ENCODE results near the gene STIP1.
A peak's percentile ranks its signal among the peaks of the same experiment; 100 is the strongest.

The STIP1 gene

DNA sequence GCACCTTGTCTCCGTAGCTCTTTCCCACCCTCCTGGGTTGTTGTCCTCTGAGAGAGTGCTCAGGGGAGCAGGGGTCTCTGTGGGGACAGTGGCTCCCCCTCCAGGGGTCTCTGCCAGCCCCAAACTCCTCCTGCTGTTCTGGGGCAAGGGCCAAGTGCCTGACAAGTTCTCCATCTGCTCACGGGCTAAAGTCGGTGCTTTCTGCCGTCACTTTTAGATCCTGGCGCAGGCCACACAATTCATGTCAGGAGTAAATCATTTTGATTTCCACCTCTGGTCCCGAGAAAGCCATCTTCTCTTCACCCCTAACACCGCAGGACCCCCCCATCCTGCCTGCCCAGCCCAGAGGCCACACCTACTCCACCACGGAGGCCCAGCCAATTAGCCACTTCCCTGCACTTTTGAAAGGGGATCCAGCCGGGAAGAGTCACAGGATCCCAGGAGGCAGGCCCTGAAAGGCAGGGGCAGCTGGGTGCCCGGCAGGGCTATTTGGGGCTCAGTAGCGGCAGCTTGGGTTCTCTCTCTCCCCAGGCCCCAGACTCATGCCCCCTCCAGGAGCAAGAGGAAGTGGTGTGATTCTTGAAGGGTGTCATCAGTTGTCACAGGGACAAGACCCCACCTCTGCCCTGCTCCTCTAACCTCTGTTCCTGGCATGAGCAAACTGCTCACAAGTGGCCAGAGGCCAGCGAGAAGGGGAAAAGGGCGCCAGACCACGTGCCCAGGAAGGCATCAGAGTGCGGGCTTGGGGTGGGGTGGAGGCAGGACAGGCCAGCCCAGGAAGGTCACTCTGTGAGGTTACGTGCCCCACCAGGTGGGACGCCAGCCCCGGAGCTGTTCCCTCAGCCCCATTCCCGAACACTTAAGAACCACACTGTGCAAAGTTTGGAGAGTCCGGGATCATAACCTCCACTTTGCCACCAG lies 21.3 kb upstream of the STIP1 start:
- DNase-seq = peak in 1 of 2 donors; percentile 24

DNA sequence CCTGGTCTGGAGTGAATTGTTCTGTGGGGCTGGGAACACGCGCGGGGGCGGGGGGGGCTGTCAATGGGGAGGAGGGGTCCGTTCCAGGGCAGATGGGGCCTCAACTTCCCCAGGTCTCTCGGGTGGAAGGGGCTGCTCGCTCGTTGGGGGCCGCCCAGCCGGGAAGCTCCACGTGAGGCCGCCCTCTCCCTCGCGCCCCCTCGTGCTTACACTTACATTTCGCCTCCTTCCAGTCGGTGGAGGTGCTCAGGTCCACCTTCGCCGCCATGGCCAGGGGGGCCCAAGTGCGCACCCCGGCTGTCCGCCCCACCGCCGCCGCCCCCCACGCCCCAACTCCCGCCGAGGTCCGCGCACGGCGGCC lies 20.5 kb upstream of the STIP1 start:
- H3K79me2 ChIP-seq (ENCODE audit: control insufficient read depth, insufficient read depth, low read length, poor library complexity) = peaks cover 7% of the 10 kb centered on the region
- H4K8ac ChIP-seq (ENCODE audit: low read depth, low read length) = peak overlapping the region; percentile 90
- H3K23ac ChIP-seq (ENCODE audit: low read length) = no peak overlapping the region
- no peak overlapping the region for H2BK120ac ChIP-seq (ENCODE audit: insufficient read depth, low read length, poor library complexity)
- peak overlapping the region; percentile 74 for H3K4me3 ChIP-seq (ENCODE audit: low read depth, low read length)
- H3K14ac ChIP-seq (ENCODE audit: low read length) = peak overlapping the region; percentile 19
- H3K9me3 ChIP-seq (ENCODE audit: insufficient read depth, low read depth, low read length) = no peaks in the 10 kb centered on the region
- no peak overlapping the region for H3K9ac ChIP-seq (ENCODE audit: low read length)
- no CpG with 5 or more reads among the region's 32 CpGs for WGBS (ENCODE audit: extremely low coverage, insufficient coverage, insufficient read length)
- H3K4me2 ChIP-seq (ENCODE audit: low read length) = peak overlapping the region; percentile 81
- peak overlapping the region; percentile 1 for H2BK5ac ChIP-seq (ENCODE audit: low read depth, low read length, poor library complexity)
- H3K27me3 ChIP-seq (ENCODE audit: insufficient read depth, low read length) = no peaks in the 10 kb centered on the region
- H2AFZ ChIP-seq (ENCODE audit: insufficient read depth, low read length, poor library complexity) = peak overlapping the region; percentile 98
- no peaks in the 10 kb centered on the region for H3K36me3 ChIP-seq (ENCODE audit: control insufficient read depth in 1 of 2, insufficient read depth in 2 of 2, low read length in 2 of 2)
- H2BK12ac ChIP-seq (ENCODE audit: low read length) = no peak overlapping the region
- H3K27ac ChIP-seq (ENCODE audit: low read depth, low read length) = no peak overlapping the region
- no peak overlapping the region for H2AK5ac ChIP-seq (ENCODE audit: low read length)
- no peak for DNase-seq
- H3K4me1 ChIP-seq (ENCODE audit: control insufficient read depth in 1 of 2, insufficient read depth in 2 of 2, low read length in 2 of 2) = peaks cover 12 to 13% of the 10 kb centered on the region in 2 experiments
- peak overlapping the region; percentile 49 for H3K4ac ChIP-seq (ENCODE audit: low read depth, low read length)
- H3K18ac ChIP-seq (ENCODE audit: low read length) = peak overlapping the region; percentile 80
- H4K91ac ChIP-seq (ENCODE audit: low read depth, low read length) = peak overlapping the region; percentile 21
- H3K79me1 ChIP-seq (ENCODE audit: low read length) = peaks cover 10% of the 10 kb centered on the region
- no peak overlapping the region for H4K12ac ChIP-seq (ENCODE audit: low read depth, low read length)

More for the DNA sequence above, 21.3 kb upstream of the STIP1 start:
- Histone ChIP-seq H3K23ac (ENCODE audit: low read length) (no peak overlapping the region), H2BK5ac (ENCODE audit: low read depth, low read length, poor library complexity) (no peak overlapping the region), H3K4me1 (ENCODE audit: control insufficient read depth in 1 of 2, insufficient read depth in 2 of 2, low read length in 2 of 2) (peaks cover 12 to 13% of the 10 kb centered on the region in 2 experiments), H3K9me3 (ENCODE audit: insufficient read depth, low read depth, low read length) (no peaks in the 10 kb centered on the region), H3K4me3 (ENCODE audit: low read depth, low read length) (no peak overlapping the region), H3K27ac (ENCODE audit: low read depth, low read length) (no peak overlapping the region), H3K18ac (ENCODE audit: low read length) (peak overlapping the region; percentile 46), H4K8ac (ENCODE audit: low read depth, low read length) (peak overlapping the region; percentile 51), H3K79me1 (ENCODE audit: low read length) (peaks cover 10% of the 10 kb centered on the region), H3K36me3 (ENCODE audit: control insufficient read depth in 1 of 2, insufficient read depth in 2 of 2, low read length in 2 of 2) (no peaks in the 10 kb centered on the region), H3K14ac (ENCODE audit: low read length) (peak overlapping the region; percentile 48), H3K9ac (ENCODE audit: low read length) (no peak overlapping the region), H4K12ac (ENCODE audit: low read depth, low read length) (no peak overlapping the region), H4K91ac (ENCODE audit: low read depth, low read length) (no peak overlapping the region), H2BK120ac (ENCODE audit: insufficient read depth, low read length, poor library complexity) (no peak overlapping the region), H2BK12ac (ENCODE audit: low read length) (no peak overlapping the region), H3K4ac (ENCODE audit: low read depth, low read length) (peak overlapping the region; percentile 65), H3K4me2 (ENCODE audit: low read length) (peak overlapping the region; percentile 81), H2AFZ (ENCODE audit: insufficient read depth, low read length, poor library complexity) (peak overlapping the region; percentile 23), H3K27me3 (ENCODE audit: insufficient read depth, low read length) (no peaks in the 10 kb centered on the region), H3K79me2 (ENCODE audit: control insufficient read depth, insufficient read depth, low read length, poor library complexity) (peaks cover 7% of the 10 kb centered on the region), H2AK5ac (ENCODE audit: low read length) (peak overlapping the region; percentile 77)
- WGBS (ENCODE audit: extremely low coverage, insufficient coverage, insufficient read length) = no CpG with 5 or more reads among the region's 20 CpGs

DNA sequence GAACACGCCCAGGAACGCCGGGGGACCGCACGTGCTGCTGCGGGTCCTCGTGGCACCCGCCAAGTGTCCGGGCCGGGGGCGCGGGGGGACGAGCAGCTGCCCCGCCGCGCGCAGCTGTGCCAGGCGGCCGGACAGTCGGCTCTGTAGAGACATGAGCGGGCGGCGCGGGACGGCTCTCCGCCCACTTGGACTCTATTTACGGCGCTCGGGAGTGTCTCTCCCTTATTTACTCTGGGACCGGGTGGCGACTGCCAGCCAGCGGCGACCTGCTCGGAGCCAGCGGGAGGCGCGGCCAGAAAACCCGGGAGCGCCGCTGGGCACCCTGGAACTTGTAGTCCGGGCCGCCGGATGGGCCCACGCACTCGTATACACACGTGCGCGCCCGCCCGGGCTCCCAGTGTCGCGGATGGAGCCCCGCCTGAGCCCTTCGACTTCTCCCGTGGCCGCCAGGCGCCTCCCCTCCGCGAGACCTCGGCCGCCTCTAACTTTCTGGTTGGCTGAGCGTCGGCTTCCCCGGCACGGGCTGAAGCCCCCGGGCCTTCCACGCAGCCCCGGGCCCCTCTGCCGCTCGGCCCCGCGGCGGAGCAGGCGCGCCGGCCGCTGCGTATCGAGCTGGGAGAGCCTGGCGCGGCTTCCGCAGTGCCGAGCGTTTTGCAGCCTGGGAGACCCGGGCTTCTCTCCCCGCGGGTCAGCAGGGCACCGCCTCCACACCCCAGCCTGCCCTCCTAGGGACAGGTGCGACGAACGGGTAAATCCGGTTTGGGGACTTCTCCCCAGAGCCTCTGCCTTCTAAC lies 19.9 kb upstream of the STIP1 start, which contains the start of gene MACROD1:
MACROD1 (minus strand) TSS at position 272 of the 794 bp plus-strand sequence; CDS start at position 153, 119 bp downstream.
- peak within 1 kb of the TSS; percentile 63 for H4K12ac ChIP-seq (ENCODE audit: low read depth, low read length)
- H4K8ac ChIP-seq (ENCODE audit: low read depth, low read length) = peak within 1 kb of the TSS; percentile 90
- H3K79me2 ChIP-seq (ENCODE audit: control insufficient read depth, insufficient read depth, low read length, poor library complexity) = peaks cover 7% of the 10 kb centered on the region
- WGBS (ENCODE audit: extremely low coverage, insufficient coverage, insufficient read length) = no CpG with 5 or more reads among the region's 92 CpGs
- peak; percentile 99 for DNase-seq
- H2BK12ac ChIP-seq (ENCODE audit: low read length) = peak within 1 kb of the TSS; percentile 81
- peak within 1 kb of the TSS; percentile 89 for H2BK120ac ChIP-seq (ENCODE audit: insufficient read depth, low read length, poor library complexity)
- peak within 1 kb of the TSS; percentile 42 for H3K9ac ChIP-seq (ENCODE audit: low read length)
- peak within 1 kb of the TSS; percentile 80 for H3K18ac ChIP-seq (ENCODE audit: low read length)
- peaks cover 12 to 13% of the 10 kb centered on the region in 2 experiments for H3K4me1 ChIP-seq (ENCODE audit: control insufficient read depth in 1 of 2, insufficient read depth in 2 of 2, low read length in 2 of 2)
- H3K23ac ChIP-seq (ENCODE audit: low read length) = no peak within 1 kb of the TSS
- peak within 1 kb of the TSS; percentile 98 for H2AFZ ChIP-seq (ENCODE audit: insufficient read depth, low read length, poor library complexity)
- H2AK5ac ChIP-seq (ENCODE audit: low read length) = peak within 1 kb of the TSS; percentile 77
- H3K9me3 ChIP-seq (ENCODE audit: insufficient read depth, low read depth, low read length) = no peaks in the 10 kb centered on the region
- H2BK5ac ChIP-seq (ENCODE audit: low read depth, low read length, poor library complexity) = peak within 1 kb of the TSS; percentile 71
- H3K36me3 ChIP-seq (ENCODE audit: control insufficient read depth in 1 of 2, insufficient read depth in 2 of 2, low read length in 2 of 2) = no peaks in the 10 kb centered on the region
- peaks cover 10% of the 10 kb centered on the region for H3K79me1 ChIP-seq (ENCODE audit: low read length)
- no peaks in the 10 kb centered on the region for H3K27me3 ChIP-seq (ENCODE audit: insufficient read depth, low read length)
- peak within 1 kb of the TSS; percentile 83 for H3K14ac ChIP-seq (ENCODE audit: low read length)
- peak within 1 kb of the TSS; percentile 95 for H3K27ac ChIP-seq (ENCODE audit: low read depth, low read length)
- H3K4me3 ChIP-seq (ENCODE audit: low read depth, low read length) = peak within 1 kb of the TSS; percentile 74
- H4K91ac ChIP-seq (ENCODE audit: low read depth, low read length) = peak within 1 kb of the TSS; percentile 83
- peak within 1 kb of the TSS; percentile 81 for H3K4me2 ChIP-seq (ENCODE audit: low read length)
- peak within 1 kb of the TSS; percentile 65 for H3K4ac ChIP-seq (ENCODE audit: low read depth, low read length)

- Histone ChIP-seq H3K4me2 (ENCODE audit: low read length) (no peak overlapping the region), H3K23ac (ENCODE audit: low read length) (no peak overlapping the region), H2BK12ac (ENCODE audit: low read length) (no peak overlapping the region), H3K4ac (ENCODE audit: low read depth, low read length) (no peak overlapping the region), H3K4me1 (ENCODE audit: control insufficient read depth in 1 of 2, insufficient read depth in 2 of 2, low read length in 2 of 2) (peaks cover 5 to 7% of the 10 kb centered on the region in 2 experiments), H3K14ac (ENCODE audit: low read length) (no peak overlapping the region), H3K18ac (ENCODE audit: low read length) (no peak overlapping the region), H4K91ac (ENCODE audit: low read depth, low read length) (no peak overlapping the region), H2AFZ (ENCODE audit: insufficient read depth, low read length, poor library complexity) (no peak overlapping the region), H4K12ac (ENCODE audit: low read depth, low read length) (no peak overlapping the region), H2BK5ac (ENCODE audit: low read depth, low read length, poor library complexity) (no peak overlapping the region), H2BK120ac (ENCODE audit: insufficient read depth, low read length, poor library complexity) (no peak overlapping the region), H3K9ac (ENCODE audit: low read length) (no peak overlapping the region), H3K36me3 (ENCODE audit: control insufficient read depth in 1 of 2, insufficient read depth in 2 of 2, low read length in 2 of 2) (no peaks in the 10 kb centered on the region), H3K79me2 (ENCODE audit: control insufficient read depth, insufficient read depth, low read length, poor library complexity) (peaks cover 7% of the 10 kb centered on the region), H3K79me1 (ENCODE audit: low read length) (peaks cover 9% of the 10 kb centered on the region), H3K4me3 (ENCODE audit: low read depth, low read length) (no peak overlapping the region), H3K27me3 (ENCODE audit: insufficient read depth, low read length) (no peaks in the 10 kb centered on the region), H3K9me3 (ENCODE audit: insufficient read depth, low read depth, low read length) (peaks cover 3% of the 10 kb centered on the region), H4K8ac (ENCODE audit: low read depth, low read length) (no peak overlapping the region), H2AK5ac (ENCODE audit: low read length) (no peak overlapping the region), H3K27ac (ENCODE audit: low read depth, low read length) (no peak overlapping the region)
- WGBS (ENCODE audit: extremely low coverage, insufficient coverage, insufficient read length) = no CpG with 5 or more reads among the region's 4 CpGs
- peak in 1 of 2 donors; percentile 34 for DNase-seq
Measured at GRCh38 chr11:64170419-64170818, 15.6 kb upstream of the STIP1 start.
